D721Med (cell line): Measurements from ENCODE around the gene WNT3.
"Not testable (repeated sequence)": the region's sequence is repeated elsewhere in the genome, so short reads cannot be mapped to it uniquely, and the experiment has no call there.

Source experiments
- DNase-seq: peaks from one replicate; pipeline ENCODE4 v3.0.0; 2011; ENCODE audit warnings: low spot score; ENCODE audit not compliant: insufficient read length
- FAIRE-seq: peaks from 2 replicates; lab custom pipeline; 2011; peaks lifted over from hg19 to GRCh38; lab: Jason Lieb, UNC
- TF ChIP-seq, protein P1 (sequence below): IDR thresholded peaks from 2 replicates; pipeline ENCODE4 v1.5.1; 2012; ENCODE audit warnings: mild to moderate bottlenecking, control low read depth; ENCODE audit not compliant: insufficient read depth; ENCODE audit errors: missing control alignments

WNT3 gene

DNA sequence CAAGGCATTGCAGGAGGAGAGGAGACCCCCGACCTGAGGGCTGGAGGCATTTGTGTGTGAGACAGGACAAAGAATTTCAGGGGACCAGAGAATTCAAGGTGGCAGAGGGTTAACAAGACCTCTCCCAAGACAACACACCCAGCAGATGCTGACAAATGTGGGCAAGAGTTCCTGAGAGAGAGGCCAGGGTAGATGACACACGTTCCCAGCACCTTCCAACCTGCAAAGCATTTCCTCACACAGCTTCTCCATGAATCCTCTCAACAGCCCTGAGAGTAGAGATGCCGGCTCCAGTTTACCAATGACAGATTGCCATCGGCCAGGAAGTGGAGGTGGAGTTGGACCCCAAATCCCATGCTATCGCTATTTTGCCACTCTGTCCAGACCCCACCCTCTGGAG, 25.0 kb downstream of the WNT3 start:
- TF ChIP-seq, protein P1, sequence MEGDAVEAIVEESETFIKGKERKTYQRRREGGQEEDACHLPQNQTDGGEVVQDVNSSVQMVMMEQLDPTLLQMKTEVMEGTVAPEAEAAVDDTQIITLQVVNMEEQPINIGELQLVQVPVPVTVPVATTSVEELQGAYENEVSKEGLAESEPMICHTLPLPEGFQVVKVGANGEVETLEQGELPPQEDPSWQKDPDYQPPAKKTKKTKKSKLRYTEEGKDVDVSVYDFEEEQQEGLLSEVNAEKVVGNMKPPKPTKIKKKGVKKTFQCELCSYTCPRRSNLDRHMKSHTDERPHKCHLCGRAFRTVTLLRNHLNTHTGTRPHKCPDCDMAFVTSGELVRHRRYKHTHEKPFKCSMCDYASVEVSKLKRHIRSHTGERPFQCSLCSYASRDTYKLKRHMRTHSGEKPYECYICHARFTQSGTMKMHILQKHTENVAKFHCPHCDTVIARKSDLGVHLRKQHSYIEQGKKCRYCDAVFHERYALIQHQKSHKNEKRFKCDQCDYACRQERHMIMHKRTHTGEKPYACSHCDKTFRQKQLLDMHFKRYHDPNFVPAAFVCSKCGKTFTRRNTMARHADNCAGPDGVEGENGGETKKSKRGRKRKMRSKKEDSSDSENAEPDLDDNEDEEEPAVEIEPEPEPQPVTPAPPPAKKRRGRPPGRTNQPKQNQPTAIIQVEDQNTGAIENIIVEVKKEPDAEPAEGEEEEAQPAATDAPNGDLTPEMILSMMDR = no peak
- no peak for DNase-seq
- FAIRE-seq = no peak

DNA sequence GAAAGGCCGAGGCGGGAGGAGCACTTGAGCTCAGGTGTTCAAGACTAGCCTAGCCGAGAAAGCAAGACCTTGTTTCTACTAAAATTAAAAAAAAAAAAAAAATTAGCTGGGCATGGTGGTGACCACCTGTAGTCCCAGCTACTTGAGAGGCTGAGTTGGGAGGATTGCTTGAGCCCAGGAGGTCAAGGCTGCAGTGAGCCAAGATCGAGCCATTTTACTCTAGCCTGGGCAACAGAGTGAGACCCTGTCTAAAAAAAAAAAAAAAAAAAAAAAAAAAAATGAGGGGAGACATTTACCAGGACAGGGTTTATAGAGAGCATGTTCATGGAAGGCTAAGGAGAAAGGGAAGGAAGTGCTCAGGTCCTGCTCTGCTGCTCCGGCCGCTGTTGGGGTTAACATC, 25.5 kb downstream of the WNT3 start:
- FAIRE-seq, DNase-seq: not testable (repeated sequence)

DNA sequence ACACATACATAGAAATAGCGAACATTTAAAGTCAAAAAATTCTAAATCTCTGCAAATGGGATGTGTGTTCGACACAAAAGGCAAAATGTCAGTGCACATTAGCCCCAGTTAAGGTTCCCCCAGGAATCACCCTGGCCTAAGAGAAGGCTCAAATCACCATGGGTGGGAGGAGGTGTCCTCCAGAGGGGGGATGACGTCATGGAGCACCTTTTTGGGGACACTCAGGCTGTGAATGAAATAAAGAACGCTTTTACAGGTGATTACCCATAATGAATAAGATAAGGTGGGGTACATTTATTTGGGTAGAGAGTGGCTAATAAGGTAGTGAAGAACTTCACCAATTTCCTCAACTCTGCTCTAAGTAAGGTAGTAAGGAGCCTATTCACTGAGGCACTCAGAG, 26.4 kb downstream of the WNT3 start:
- no peak for DNase-seq
- TF ChIP-seq, protein P1 = no peak
- FAIRE-seq = no peak

DNA sequence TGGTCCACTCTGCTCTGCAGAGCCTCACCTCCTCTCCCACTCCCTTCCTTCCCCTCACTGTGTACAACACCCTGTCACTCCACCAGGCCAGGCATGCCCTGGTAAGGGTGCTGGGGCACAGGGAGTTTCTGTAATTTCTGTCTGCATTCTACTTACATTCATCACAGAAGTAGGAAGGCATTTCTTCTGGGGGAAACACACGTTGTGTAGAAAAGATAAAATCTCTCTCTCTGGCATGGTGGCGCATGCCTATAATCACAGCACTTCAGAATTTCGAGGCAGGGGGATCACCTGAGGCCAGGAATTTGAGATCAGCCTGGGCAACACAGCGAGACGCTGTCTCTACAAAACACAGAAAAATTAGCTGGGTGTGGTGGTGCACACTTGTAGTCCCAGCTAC, 27.0 kb downstream of the WNT3 start:
- TF ChIP-seq, protein P1 = no peak
- DNase-seq = no peak
- no peak for FAIRE-seq

DNA sequence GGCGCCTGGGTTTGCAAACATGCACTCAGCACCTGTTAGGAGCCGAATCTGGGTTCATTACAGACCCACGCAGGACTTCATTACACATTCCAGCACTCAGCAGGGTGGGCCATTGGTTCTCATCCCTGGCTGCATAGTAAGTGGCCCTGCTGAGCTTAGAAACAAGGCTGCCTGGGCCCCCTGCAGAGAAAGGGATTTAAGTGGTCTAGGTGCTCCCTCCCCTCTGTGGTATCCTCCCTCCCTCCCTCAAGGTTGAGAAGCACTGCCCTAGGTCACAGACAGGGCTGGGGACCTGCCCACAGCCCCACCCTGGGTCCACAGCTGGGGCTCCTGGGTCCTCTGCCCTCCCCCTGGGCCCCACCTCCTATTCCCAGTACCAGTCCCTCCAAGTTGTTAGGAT, 28.3 kb downstream of the WNT3 start:
- DNase-seq (no peak), FAIRE-seq (no peak)
- TF ChIP-seq, protein P1 = no peak

DNA sequence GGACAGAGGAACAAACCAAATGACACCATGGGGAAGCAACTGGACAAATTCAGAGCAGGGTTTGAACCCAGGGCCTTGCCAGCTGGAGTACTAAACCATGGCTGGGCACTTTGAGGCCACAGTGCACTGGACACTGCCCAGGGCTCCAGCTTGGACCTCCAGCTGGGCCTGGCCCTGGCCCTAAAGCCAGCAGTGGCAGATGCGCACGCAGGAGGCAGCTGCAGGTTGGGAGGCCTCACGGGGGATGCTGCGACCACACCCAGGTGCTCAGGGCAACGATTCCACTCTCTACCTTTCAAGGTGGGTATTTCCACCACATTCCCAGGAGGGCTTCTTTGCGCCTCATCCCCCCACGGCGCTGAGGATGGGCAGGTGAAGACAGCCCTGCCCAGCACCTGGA, 28.9 kb downstream of the WNT3 start:
- FAIRE-seq = no peak
- TF ChIP-seq, protein P1 = no peak
- DNase-seq = no peak

DNA sequence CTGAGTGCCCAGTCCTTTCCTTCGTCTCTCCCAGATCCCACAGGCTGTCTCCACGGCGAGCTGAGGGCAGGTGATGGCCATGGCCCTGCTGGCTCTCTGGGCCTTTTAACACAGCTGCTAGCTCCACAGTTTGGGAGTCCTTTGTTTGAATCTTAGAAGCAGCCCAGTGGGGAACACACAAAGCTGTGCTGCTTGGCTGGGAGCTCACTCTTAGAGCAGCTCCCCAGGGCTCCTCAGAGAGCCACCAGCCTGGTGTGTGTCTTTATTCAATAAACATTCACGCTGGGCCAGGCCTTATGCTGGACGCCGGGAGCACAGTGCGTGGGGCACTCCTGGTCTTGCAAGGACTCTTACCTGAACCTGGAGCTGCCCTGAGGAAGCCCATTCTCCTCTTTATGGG, 29.7 kb downstream of the WNT3 start:
- TF ChIP-seq, protein P1 = no peak

DNA sequence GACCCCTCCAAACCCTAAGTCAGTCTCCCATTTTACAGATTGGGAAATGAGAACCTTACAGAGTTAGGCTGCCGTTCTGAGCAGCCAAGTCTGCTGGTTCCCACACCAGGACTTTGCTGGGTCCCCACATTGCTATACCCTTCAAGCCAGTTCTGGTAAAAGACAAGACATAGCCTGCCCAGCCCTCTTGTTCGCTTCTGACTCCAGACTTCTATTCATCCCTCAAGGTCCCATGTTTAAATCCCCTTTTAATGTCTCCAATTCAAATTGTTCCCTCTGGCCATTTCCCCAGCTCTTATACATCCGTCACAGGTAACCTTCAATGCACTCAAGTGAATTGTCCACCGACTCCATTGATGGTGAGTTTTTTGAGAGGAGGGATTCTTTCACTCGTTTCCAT, 30.2 kb downstream of the WNT3 start:
- FAIRE-seq (no peak), DNase-seq (no peak)
- TF ChIP-seq, protein P1 = no peak

More for the DNA sequence above, 29.7 kb downstream of the WNT3 start:
- DNase-seq (no peak), FAIRE-seq (no peak)
